WERI-Rb-1 (cell line): ENCODE data around the gene RAB36.

Experiments used
- DNase-seq: peaks from one replicate; pipeline ENCODE4 v3.0.0-alpha.2; 2020
- H3K27ac ChIP-seq: fragments of 250-450 bp; sonication (Bioruptor Pico); 2 replicates; pipeline ENCODE4 v1.5.1; 2020; ENCODE audit warnings: mild to moderate bottlenecking, moderate library complexity
- H3K27me3 ChIP-seq: fragments of 250-450 bp; sonication (Bioruptor Pico); 2 replicates; pipeline ENCODE4 v1.5.1; 2021; ENCODE audit warnings: mild to moderate bottlenecking, low read depth, moderate library complexity; ENCODE audit not compliant: insufficient read depth, severe bottlenecking
- H3K36me3 ChIP-seq: fragments of 250-450 bp; sonication (Bioruptor Pico); 2 replicates; pipeline ENCODE4 v1.5.1; 2020; ENCODE audit warnings: mild to moderate bottlenecking, moderate library complexity
- H3K4me3 ChIP-seq: 2 replicates; pipeline ENCODE4 v1.5.1; 2011; ENCODE audit warnings: low read depth, mild to moderate bottlenecking, control low read depth, low read length
- H3K9me3 ChIP-seq: fragments of 250-450 bp; sonication (Bioruptor Pico); 2 replicates; pipeline ENCODE4 v1.5.1; 2021; ENCODE audit warnings: mild to moderate bottlenecking, moderate library complexity; ENCODE audit not compliant: severe bottlenecking
- TF ChIP-seq, protein P1 (sequence below): IDR thresholded peaks from 2 replicates; pipeline ENCODE4 v1.5.1; 2011; ENCODE audit warnings: low read depth, mild to moderate bottlenecking, control low read depth, inconsistent platforms, low read length

The RAB36 gene

GRCh38 chr22:23193196-23193827 lies 48.0 kb downstream of the RAB36 start:
- Histone ChIP-seq H3K9me3 (no peaks in the 10 kb centered on the region), H3K4me3 (no peak overlapping the region), H3K27me3 (no peaks in the 10 kb centered on the region), H3K36me3 (peaks cover 39% of the 10 kb centered on the region), H3K27ac (peak overlapping the region; percentile 93)
- peak; percentile 50 for DNase-seq
- TF ChIP-seq, protein P1, sequence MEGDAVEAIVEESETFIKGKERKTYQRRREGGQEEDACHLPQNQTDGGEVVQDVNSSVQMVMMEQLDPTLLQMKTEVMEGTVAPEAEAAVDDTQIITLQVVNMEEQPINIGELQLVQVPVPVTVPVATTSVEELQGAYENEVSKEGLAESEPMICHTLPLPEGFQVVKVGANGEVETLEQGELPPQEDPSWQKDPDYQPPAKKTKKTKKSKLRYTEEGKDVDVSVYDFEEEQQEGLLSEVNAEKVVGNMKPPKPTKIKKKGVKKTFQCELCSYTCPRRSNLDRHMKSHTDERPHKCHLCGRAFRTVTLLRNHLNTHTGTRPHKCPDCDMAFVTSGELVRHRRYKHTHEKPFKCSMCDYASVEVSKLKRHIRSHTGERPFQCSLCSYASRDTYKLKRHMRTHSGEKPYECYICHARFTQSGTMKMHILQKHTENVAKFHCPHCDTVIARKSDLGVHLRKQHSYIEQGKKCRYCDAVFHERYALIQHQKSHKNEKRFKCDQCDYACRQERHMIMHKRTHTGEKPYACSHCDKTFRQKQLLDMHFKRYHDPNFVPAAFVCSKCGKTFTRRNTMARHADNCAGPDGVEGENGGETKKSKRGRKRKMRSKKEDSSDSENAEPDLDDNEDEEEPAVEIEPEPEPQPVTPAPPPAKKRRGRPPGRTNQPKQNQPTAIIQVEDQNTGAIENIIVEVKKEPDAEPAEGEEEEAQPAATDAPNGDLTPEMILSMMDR: no peak

GRCh38 chr22:23193882-23194281 lies 48.6 kb downstream of the RAB36 start:
- peaks cover 41% of the 10 kb centered on the region for H3K36me3 ChIP-seq
- no peaks in the 10 kb centered on the region for H3K27me3 ChIP-seq
- no peak overlapping the region for H3K4me3 ChIP-seq
- TF ChIP-seq, protein P1: no peak
- H3K27ac ChIP-seq: peak overlapping the region; percentile 93
- no peak for DNase-seq
- no peaks in the 10 kb centered on the region for H3K9me3 ChIP-seq

GRCh38 chr22:23196165-23196564 lies 50.9 kb downstream of the RAB36 start:
- H3K36me3 ChIP-seq: peaks cover 23% of the 10 kb centered on the region
- no peak overlapping the region for H3K4me3 ChIP-seq
- H3K27me3 ChIP-seq: no peaks in the 10 kb centered on the region
- TF ChIP-seq, protein P1: no peak
- DNase-seq: no peak
- H3K27ac ChIP-seq: peak overlapping the region; percentile 27; the same call in 1 of the 2 replicates
- H3K9me3 ChIP-seq: no peaks in the 10 kb centered on the region

DNA sequence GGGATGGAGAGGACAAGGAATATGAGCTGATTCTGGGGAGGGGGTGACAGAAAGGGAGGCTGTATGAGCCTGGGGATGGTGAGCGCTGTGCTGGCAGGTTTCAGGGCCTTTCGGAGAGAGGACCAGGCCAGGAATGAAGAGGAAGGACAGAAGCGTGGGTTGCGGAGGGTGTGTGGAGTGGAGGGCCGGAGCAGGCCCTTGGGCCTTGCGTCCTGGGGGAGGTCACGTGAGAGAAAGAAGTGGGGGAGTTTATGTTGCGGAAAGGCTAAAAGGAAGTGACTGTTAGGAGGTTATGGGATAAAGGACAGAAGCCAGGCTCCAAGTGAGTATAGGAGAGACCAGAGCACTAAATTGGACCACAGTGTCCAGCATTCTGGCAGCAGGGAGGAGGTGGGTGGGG lies 52.6 kb downstream of the RAB36 start:
- TF ChIP-seq, protein P1: no peak
- no peak for DNase-seq
- Histone ChIP-seq H3K27ac (no peak overlapping the region), H3K9me3 (no peaks in the 10 kb centered on the region), H3K36me3 (peaks cover 17% of the 10 kb centered on the region), H3K4me3 (no peak overlapping the region), H3K27me3 (no peaks in the 10 kb centered on the region)

GRCh38 chr22:23199159-23199558 lies 53.9 kb downstream of the RAB36 start:
- TF ChIP-seq, protein P1: no peak
- no peaks in the 10 kb centered on the region for H3K27me3 ChIP-seq
- peaks cover 28% of the 10 kb centered on the region for H3K36me3 ChIP-seq
- H3K9me3 ChIP-seq: no peaks in the 10 kb centered on the region
- no peak for DNase-seq
- H3K27ac ChIP-seq: no peak overlapping the region
- no peak overlapping the region for H3K4me3 ChIP-seq

GRCh38 chr22:23200898-23201297 lies 55.6 kb downstream of the RAB36 start:
- H3K27me3 ChIP-seq: no peaks in the 10 kb centered on the region
- peaks cover 28% of the 10 kb centered on the region for H3K36me3 ChIP-seq
- no peak overlapping the region for H3K27ac ChIP-seq
- no peak overlapping the region for H3K4me3 ChIP-seq
- TF ChIP-seq, protein P1: no peak
- no peak for DNase-seq
- no peaks in the 10 kb centered on the region for H3K9me3 ChIP-seq
